Effector memory CD4-positive, alpha-beta T cell (primary cell): ENCODE data around the gene RGSL1.

Experiments used
- DNase-seq, 3 donors: peaks; one replicate each; pipeline ENCODE4 v3.0.0-alpha.2; 2020
- H3K27ac ChIP-seq: 2 replicates; pipeline ENCODE4 v1.7.0; 2013; ENCODE audit warnings: mild to moderate bottlenecking, low read length, moderate library complexity; ENCODE audit not compliant: insufficient read depth, poor library complexity, severe bottlenecking
- H3K27me3 ChIP-seq: replicated peaks from 2 replicates; pipeline ENCODE4 v1.7.0; 2013; ENCODE audit warnings: mild to moderate bottlenecking, low read length; ENCODE audit not compliant: insufficient read depth, control insufficient read depth, poor library complexity, severe bottlenecking
- H3K36me3 ChIP-seq: 2 replicates; pipeline ENCODE4 v1.7.0; 2013; ENCODE audit warnings: mild to moderate bottlenecking, low read length, moderate library complexity; ENCODE audit not compliant: control insufficient read depth, insufficient read depth
- H3K4me1 ChIP-seq: 2 replicates; pipeline ENCODE4 v1.7.0; 2013; ENCODE audit warnings: low read length, mild to moderate bottlenecking; ENCODE audit not compliant: control insufficient read depth, insufficient read depth, poor library complexity, severe bottlenecking
- H3K4me3 ChIP-seq: 2 replicates; pipeline ENCODE4 v1.7.0; 2013; ENCODE audit warnings: low read length, low read depth, mild to moderate bottlenecking; ENCODE audit not compliant: insufficient read depth, poor library complexity, severe bottlenecking
- H3K9me3 ChIP-seq: 2 replicates; pipeline ENCODE4 v1.7.0; 2013; ENCODE audit warnings: mild to moderate bottlenecking, low read length, moderate library complexity; ENCODE audit not compliant: control insufficient read depth

The RGSL1 gene

GRCh38 chr1:182575540-182576149 is 125.7 kb downstream of the RGSL1 start:
- Histone ChIP-seq H3K9me3 (no peaks in the 10 kb centered on the region), H3K27ac (no peak overlapping the region), H3K4me3 (no peak overlapping the region), H3K4me1 (no peaks in the 10 kb centered on the region), H3K27me3 (no peaks in the 10 kb centered on the region), H3K36me3 (peaks cover 59% of the 10 kb centered on the region)
- no peak for DNase-seq

GRCh38 chr1:182580736-182581135 is 130.8 kb downstream of the RGSL1 start:
- peaks cover 22% of the 10 kb centered on the region for H3K4me1 ChIP-seq
- H3K4me3 ChIP-seq = no peak overlapping the region
- no peaks in the 10 kb centered on the region for H3K9me3 ChIP-seq
- no peak for DNase-seq
- peaks cover 66% of the 10 kb centered on the region for H3K36me3 ChIP-seq
- H3K27me3 ChIP-seq = no peaks in the 10 kb centered on the region
- H3K27ac ChIP-seq = no peak overlapping the region

GRCh38 chr1:182584746-182585145 is 134.8 kb downstream of the RGSL1 start:
- Histone ChIP-seq H3K4me3 (peak overlapping the region; percentile 11), H3K27me3 (no peaks in the 10 kb centered on the region), H3K36me3 (peaks cover 35% of the 10 kb centered on the region), H3K27ac (no peak overlapping the region), H3K9me3 (no peaks in the 10 kb centered on the region), H3K4me1 (peaks cover 26% of the 10 kb centered on the region)
- DNase-seq = no peak

- Histone ChIP-seq H3K27ac (no peak overlapping the region), H3K9me3 (no peaks in the 10 kb centered on the region), H3K4me3 (no peak overlapping the region), H3K27me3 (no peaks in the 10 kb centered on the region), H3K4me1 (peaks cover 26% of the 10 kb centered on the region), H3K36me3 (peaks cover 21% of the 10 kb centered on the region)
- no peak for DNase-seq
Observed at GRCh38 chr1:182586380-182586779, 136.4 kb downstream of the RGSL1 start.

- Histone ChIP-seq H3K27ac (no peak overlapping the region), H3K4me3 (no peak overlapping the region), H3K9me3 (no peaks in the 10 kb centered on the region), H3K27me3 (no peaks in the 10 kb centered on the region), H3K4me1 (peaks cover 26% of the 10 kb centered on the region), H3K36me3 (peaks cover 14% of the 10 kb centered on the region)
- DNase-seq = no peak
Observed at GRCh38 chr1:182587093-182587492, 137.1 kb downstream of the RGSL1 start.

GRCh38 chr1:182587666-182588499 is 137.9 kb downstream of the RGSL1 start:
- Histone ChIP-seq H3K4me1 (peaks cover 24% of the 10 kb centered on the region), H3K4me3 (peak overlapping the region; percentile 82), H3K27me3 (no peaks in the 10 kb centered on the region), H3K9me3 (no peaks in the 10 kb centered on the region), H3K27ac (peak overlapping the region; percentile 97), H3K36me3 (peaks cover 6% of the 10 kb centered on the region)
- no peak for DNase-seq

- no peaks in the 10 kb centered on the region for H3K9me3 ChIP-seq
- H3K27ac ChIP-seq = peak within 1 kb of the TSS; percentile 97
- peak; percentile 26 to 44 (median 36) for DNase-seq
- peak within 1 kb of the TSS; percentile 82 for H3K4me3 ChIP-seq
- no peaks in the 10 kb centered on the region for H3K36me3 ChIP-seq
- no peaks in the 10 kb centered on the region for H3K27me3 ChIP-seq
- peaks cover 17% of the 10 kb centered on the region for H3K4me1 ChIP-seq
Observed at GRCh38 chr1:182588500-182589396, 138.8 kb downstream of the RGSL1 start, which contains the start of gene RNASEL. Gene RNASEL (minus strand): TSS chr1:182589256. CDS start chr1:182586806, 2,450 bp downstream.

- Histone ChIP-seq H3K27ac (peak overlapping the region; percentile 97), H3K27me3 (no peaks in the 10 kb centered on the region), H3K9me3 (no peaks in the 10 kb centered on the region), H3K4me3 (peak overlapping the region; percentile 82), H3K4me1 (peaks cover 15% of the 10 kb centered on the region), H3K36me3 (no peaks in the 10 kb centered on the region)
- DNase-seq = no peak
Observed at GRCh38 chr1:182589520-182589919, 139.6 kb downstream of the RGSL1 start.

GRCh38 chr1:182589931-182590330 is 140.0 kb downstream of the RGSL1 start:
- H3K4me1 ChIP-seq = peaks cover 11% of the 10 kb centered on the region
- no peak for DNase-seq
- H3K4me3 ChIP-seq = no peak overlapping the region
- H3K9me3 ChIP-seq = no peaks in the 10 kb centered on the region
- H3K27ac ChIP-seq = peak overlapping the region; percentile 97
- no peaks in the 10 kb centered on the region for H3K27me3 ChIP-seq
- no peaks in the 10 kb centered on the region for H3K36me3 ChIP-seq
